ENCODE measurements around the gene UBE4B. TPM values are rescaled to one million over a fixed set of nuclear protein-coding genes. Genes with fewer than 3 reads are reported as not detected.
A peak's percentile ranks its signal among the peaks of the same experiment; 100 is the strongest.

Gene UBE4B
- total and polyA plus RNA-seq, 9 of the 15 experiments (the other 6 are each of a cell fraction or from before 2014, with no cell fraction given) = 11.7 to 73.7 (median 40.1) TPM

DNA sequence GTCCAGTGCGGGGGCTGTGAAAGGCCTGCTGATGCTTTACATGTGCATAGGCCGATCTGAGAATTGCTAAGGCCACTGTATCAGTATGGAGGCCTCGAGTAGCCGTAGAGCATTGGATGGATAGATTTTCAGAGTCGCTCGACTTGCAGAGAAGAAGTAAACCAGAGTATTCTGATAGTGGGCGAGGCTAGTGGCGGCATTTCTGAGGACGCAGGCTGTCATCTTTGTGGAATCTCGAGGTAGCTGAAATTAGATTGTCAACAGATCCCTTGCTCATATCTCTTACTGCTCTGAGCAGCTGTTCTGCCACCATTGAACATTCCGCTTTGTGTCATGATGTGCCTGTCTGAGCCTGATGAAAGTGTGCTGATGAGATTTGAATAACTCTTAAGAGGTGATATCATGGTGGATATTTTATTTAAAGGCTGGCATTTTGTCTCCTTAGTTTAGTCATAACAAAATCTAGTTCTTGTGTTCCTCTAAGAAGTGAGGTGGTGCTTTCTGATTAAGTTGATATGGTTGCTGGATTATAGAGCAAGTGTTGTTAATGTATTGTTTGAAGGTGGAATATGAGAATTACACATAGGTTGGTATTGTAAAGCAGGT is 179.2 kb downstream of the UBE4B start (continued):
- TF ChIP-seq WHSC1 (IDR thresholded peaks at IDR 0.05; ENCODE audit: low read length) = no peak
- no peak for TF ChIP-seq ETV1 (tag; conservative IDR thresholded peaks at IDR 0.05; ENCODE audit: low read depth)
- no peak for TF ChIP-seq YBX1 (IDR thresholded peaks at IDR 0.05)
- TF ChIP-seq ZNF696 (CRISPR knock-in tag; conservative IDR thresholded peaks at IDR 0.05) = no peak
- TF ChIP-seq RBM17 (IDR thresholded peaks at IDR 0.05; ENCODE audit: borderline replicate concordance, low read depth, low read length) = no peak
- TF ChIP-seq LARP7 (IDR thresholded peaks at IDR 0.05) = no peak
- TF ChIP-seq ZNF77 (CRISPR knock-in tag; IDR thresholded peaks at IDR 0.05) = no peak
- peak; percentile 44 for TF ChIP-seq TAL1 (IDR thresholded peaks at IDR 0.05)
- no peak for TF ChIP-seq ELF4 (CRISPR knock-in tag; IDR thresholded peaks at IDR 0.05)
- TF ChIP-seq IFI16 (CRISPR knock-in tag; IDR thresholded peaks at IDR 0.05) = no peak
- no peak for TF ChIP-seq ZNF609 (CRISPR knock-in tag; IDR thresholded peaks at IDR 0.05; ENCODE audit: borderline replicate concordance)
- TF ChIP-seq, protein P1, sequence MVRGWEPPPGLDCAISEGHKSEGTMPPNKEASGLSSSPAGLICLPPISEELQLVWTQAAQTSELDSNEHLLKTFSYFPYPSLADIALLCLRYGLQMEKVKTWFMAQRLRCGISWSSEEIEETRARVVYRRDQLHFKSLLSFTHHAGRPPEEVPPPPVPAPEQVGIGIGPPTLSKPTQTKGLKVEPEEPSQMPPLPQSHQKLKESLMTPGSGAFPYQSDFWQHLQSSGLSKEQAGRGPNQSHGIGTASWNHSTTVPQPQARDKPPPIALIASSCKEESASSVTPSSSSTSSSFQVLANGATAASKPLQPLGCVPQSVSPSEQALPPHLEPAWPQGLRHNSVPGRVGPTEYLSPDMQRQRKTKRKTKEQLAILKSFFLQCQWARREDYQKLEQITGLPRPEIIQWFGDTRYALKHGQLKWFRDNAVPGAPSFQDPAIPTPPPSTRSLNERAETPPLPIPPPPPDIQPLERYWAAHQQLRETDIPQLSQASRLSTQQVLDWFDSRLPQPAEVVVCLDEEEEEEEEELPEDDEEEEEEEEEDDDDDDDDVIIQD (CRISPR knock-in tag; IDR thresholded peaks at IDR 0.05) = no peak
- TF ChIP-seq GABPB1 (CRISPR knock-in tag; IDR thresholded peaks at IDR 0.05) = peak; percentile 49; the same call in 1 of the 2 replicates
- no peak for TF ChIP-seq ZC3H4 (CRISPR knock-in tag; IDR thresholded peaks at IDR 0.05; ENCODE audit: borderline replicate concordance)
- TF ChIP-seq, protein P2, sequence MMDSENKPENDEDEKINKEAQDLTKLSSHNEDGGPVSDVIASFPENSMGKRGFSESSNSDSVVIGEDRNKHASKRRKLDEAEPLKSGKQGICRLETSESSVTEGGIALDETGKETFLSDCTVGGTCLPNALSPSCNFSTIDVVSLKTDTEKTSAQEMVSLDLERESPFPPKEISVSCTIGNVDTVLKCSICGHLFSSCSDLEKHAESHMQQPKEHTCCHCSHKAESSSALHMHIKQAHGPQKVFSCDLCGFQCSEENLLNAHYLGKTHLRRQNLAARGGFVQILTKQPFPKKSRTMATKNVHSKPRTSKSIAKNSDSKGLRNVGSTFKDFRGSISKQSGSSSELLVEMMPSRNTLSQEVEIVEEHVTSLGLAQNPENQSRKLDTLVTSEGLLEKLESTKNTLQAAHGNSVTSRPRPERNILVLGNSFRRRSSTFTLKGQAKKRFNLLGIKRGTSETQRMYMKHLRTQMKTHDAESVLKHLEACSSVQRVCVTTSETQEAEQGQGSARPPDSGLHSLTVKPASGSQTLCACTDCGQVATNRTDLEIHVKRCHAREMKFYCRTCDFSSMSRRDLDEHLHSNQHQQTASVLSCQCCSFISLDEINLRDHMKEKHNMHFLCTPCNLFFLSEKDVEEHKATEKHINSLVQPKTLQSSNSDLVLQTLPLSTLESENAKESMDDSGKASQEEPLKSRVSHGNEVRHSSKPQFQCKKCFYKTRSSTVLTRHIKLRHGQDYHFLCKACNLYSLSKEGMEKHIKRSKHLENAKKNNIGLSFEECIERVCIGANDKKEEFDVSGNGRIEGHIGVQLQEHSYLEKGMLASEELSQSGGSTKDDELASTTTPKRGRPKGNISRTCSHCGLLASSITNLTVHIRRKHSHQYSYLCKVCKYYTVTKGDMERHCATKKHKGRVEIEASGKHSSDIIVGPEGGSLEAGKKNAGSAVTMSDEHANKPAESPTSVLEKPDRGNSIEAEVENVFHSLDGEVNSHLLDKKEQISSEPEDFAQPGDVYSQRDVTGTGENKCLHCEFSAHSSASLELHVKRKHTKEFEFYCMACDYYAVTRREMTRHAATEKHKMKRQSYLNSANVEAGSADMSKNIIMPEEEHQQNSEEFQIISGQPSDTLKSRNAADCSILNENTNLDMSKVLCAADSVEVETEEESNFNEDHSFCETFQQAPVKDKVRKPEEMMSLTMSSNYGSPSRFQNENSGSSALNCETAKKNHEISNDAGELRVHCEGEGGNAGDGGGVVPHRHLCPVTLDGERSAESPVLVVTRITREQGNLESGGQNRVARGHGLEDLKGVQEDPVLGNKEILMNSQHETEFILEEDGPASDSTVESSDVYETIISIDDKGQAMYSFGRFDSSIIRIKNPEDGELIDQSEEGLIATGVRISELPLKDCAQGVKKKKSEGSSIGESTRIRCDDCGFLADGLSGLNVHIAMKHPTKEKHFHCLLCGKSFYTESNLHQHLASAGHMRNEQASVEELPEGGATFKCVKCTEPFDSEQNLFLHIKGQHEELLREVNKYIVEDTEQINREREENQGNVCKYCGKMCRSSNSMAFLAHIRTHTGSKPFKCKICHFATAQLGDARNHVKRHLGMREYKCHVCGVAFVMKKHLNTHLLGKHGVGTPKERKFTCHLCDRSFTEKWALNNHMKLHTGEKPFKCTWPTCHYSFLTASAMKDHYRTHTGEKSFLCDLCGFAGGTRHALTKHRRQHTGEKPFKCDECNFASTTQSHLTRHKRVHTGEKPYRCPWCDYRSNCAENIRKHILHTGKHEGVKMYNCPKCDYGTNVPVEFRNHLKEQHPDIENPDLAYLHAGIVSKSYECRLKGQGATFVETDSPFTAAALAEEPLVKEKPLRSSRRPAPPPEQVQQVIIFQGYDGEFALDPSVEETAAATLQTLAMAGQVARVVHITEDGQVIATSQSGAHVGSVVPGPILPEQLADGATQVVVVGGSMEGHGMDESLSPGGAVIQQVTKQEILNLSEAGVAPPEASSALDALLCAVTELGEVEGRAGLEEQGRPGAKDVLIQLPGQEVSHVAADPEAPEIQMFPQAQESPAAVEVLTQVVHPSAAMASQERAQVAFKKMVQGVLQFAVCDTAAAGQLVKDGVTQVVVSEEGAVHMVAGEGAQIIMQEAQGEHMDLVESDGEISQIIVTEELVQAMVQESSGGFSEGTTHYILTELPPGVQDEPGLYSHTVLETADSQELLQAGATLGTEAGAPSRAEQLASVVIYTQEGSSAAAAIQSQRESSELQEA (IDR thresholded peaks at IDR 0.05; ENCODE audit: low read depth) = no peak

Data from K562 (cell line).